PC-3 (cell line): ENCODE measurements around the gene SFI1.

ENCODE experiments used
- EZH2phosphoT487 ChIP-seq: fragments of 300-600 bp; sonication (generic); IDR thresholded peaks from 2 replicates; pipeline ENCODE4 v1.6.1; 2018; ENCODE audit warnings: mild to moderate bottlenecking, antibody characterized with exemption, low read length, borderline replicate concordance
- TF ChIP-seq, protein P1 (sequence below): fragments of 300-600 bp; sonication (generic); conservative IDR thresholded peaks from 2 replicates; pipeline ENCODE4 v1.5.1; 2017; ENCODE audit warnings: antibody characterized with exemption, low read depth, mild to moderate bottlenecking, low read length

DNA sequence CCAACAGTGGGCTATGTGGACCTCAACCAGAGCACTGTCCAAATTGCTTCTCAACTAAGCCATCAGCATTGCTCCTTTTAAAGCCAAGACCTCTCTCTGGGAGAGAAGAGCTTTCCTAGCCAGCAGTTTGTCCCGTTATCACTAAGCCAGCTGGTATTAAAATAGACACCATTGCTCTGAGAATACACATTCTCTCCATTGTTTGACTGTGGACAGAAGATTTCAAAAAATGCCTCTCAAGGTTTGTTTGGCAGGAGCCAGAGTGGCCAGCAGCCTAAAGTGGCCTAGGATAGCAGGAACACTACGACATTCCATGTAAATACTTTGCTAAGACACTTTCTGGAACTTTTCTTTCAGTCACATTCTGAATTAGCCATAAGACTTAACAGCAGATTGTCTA, 48.0 kb upstream of the SFI1 start:
- TF ChIP-seq, protein P1, sequence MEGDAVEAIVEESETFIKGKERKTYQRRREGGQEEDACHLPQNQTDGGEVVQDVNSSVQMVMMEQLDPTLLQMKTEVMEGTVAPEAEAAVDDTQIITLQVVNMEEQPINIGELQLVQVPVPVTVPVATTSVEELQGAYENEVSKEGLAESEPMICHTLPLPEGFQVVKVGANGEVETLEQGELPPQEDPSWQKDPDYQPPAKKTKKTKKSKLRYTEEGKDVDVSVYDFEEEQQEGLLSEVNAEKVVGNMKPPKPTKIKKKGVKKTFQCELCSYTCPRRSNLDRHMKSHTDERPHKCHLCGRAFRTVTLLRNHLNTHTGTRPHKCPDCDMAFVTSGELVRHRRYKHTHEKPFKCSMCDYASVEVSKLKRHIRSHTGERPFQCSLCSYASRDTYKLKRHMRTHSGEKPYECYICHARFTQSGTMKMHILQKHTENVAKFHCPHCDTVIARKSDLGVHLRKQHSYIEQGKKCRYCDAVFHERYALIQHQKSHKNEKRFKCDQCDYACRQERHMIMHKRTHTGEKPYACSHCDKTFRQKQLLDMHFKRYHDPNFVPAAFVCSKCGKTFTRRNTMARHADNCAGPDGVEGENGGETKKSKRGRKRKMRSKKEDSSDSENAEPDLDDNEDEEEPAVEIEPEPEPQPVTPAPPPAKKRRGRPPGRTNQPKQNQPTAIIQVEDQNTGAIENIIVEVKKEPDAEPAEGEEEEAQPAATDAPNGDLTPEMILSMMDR = no peak
- TF ChIP-seq EZH2phosphoT487 = no peak
